K562 (cell line): Measurements from ENCODE around the gene FRMPD3. TPM values are rescaled to one million over a fixed set of nuclear protein-coding genes. Genes with fewer than 3 reads are reported as not detected.

ENCODE experiments used
- ATAC-seq: fragments of 200-7000 bp; cut with Tn5 transposase; 3 replicates; pipeline ENCODE4 v1.9.1; 2020; ENCODE audit warnings: moderate library complexity
- BruUV-seq: library from RNA; stranded (reverse); fragments of 400-500 nt; replicated peaks from 2 replicates; lab custom pipeline; 2021; lab: Mats Ljungman, UMichigan
- CTCF ChIA-PET: fragments of 300-600 bp; formaldehyde crosslinking; extraction: SDS; loops from one replicate; lab custom pipeline; 2021; ENCODE audit warnings: low intra/inter-chr PET ratio; lab: Yijun Ruan, JAX
- POLR2A ChIA-PET: fragments of 300-600, 350-650 bp; sonication (Branson Sonifier 250); formaldehyde crosslinking; extraction: SDS; loops from one replicate; lab custom pipeline; 2021; ENCODE audit warnings: antibody characterized with exemption, inconsistent platforms; lab: Yijun Ruan, JAX
- DNase-seq, 4 experiments: peaks; one replicate each; pipeline versions ENCODE4 v3.0.0 to v3.0.0-alpha.2; 2011 to 2018; ENCODE audit warnings: low spot score in 3 of 4, mixed read lengths in 3 of 4; ENCODE audit errors: extremely low read depth in 1 of 4
- FAIRE-seq: peaks from 2 replicates; lab custom pipeline; 2011; peaks lifted over from hg19 to GRCh38; lab: Jason Lieb, UNC
- H2AFZ ChIP-seq: 2 replicates; pipeline ENCODE4 v1.6.0; 2011; ENCODE audit warnings: low read depth, low read length, control low read depth, inconsistent platforms
- H3K27ac ChIP-seq: fragments of 200-600 bp; 3 replicates; pipeline ENCODE4 v1.8.0; 2011; ENCODE audit warnings: low read depth, mild to moderate bottlenecking, control low read depth, inconsistent platforms, low read length, moderate library complexity, mixed read lengths; ENCODE audit errors: extremely low read depth
- H3K27me3 ChIP-seq, 2 experiments: fragments of 300-600 bp in 1 of 2; 2 replicates in 1 of 2; 3 replicates in 1 of 2; pipeline versions ENCODE4 v1.6.0 to v1.8.0; 2011; ENCODE audit warnings: inconsistent platforms in 2 of 2, low read length in 2 of 2, mild to moderate bottlenecking in 1 of 2, mixed read lengths in 1 of 2, moderate library complexity in 1 of 2; ENCODE audit not compliant: control insufficient read depth in 2 of 2, insufficient read depth in 2 of 2
- H3K36me3 ChIP-seq: fragments of 300-600 bp; 3 replicates; pipeline ENCODE4 v1.8.0; 2011; ENCODE audit warnings: mild to moderate bottlenecking, low read length, inconsistent platforms; ENCODE audit not compliant: control insufficient read depth, insufficient read depth
- H3K4me1 ChIP-seq, 2 experiments: fragments of 200-600 bp in 1 of 2; replicated peaks in 1 of 2; 2 replicates in 1 of 2; 3 replicates in 1 of 2; pipeline versions ENCODE4 v1.5.1 to v1.8.0; 2011; ENCODE audit warnings: inconsistent platforms in 2 of 2, low read length in 2 of 2, mild to moderate bottlenecking in 1 of 2, mixed read lengths in 1 of 2, moderate library complexity in 1 of 2; ENCODE audit not compliant: control insufficient read depth in 2 of 2, insufficient read depth in 2 of 2
- H3K4me2 ChIP-seq: 2 replicates; pipeline ENCODE4 v1.6.1; 2011; ENCODE audit warnings: low read length, control low read depth, inconsistent platforms, mixed read lengths; ENCODE audit not compliant: insufficient read depth
- H3K4me3 ChIP-seq: fragments of 200-600 bp; sonication (generic), shearing (Covaris generic); 2 replicates; pipeline ENCODE4 v1.5.1; 2016; ENCODE audit warnings: control low read depth, inconsistent platforms
- H3K79me2 ChIP-seq: fragments of 200-600 bp; 3 replicates; pipeline ENCODE4 v1.8.0; 2011; ENCODE audit warnings: low read length, inconsistent platforms; ENCODE audit not compliant: control insufficient read depth, insufficient read depth
- H3K9ac ChIP-seq, 2 experiments: 2 replicates each; pipeline versions ENCODE4 v1.6.0 to v1.6.1; 2011; ENCODE audit warnings: low read depth in 2 of 2, low read length in 2 of 2, control low read depth in 1 of 2, inconsistent platforms in 1 of 2, mild to moderate bottlenecking in 1 of 2, mixed read lengths in 1 of 2; ENCODE audit not compliant: insufficient read depth in 1 of 2
- H3K9me1 ChIP-seq: one replicate; pipeline ENCODE4 v1.6.0; 2011; ENCODE audit warnings: inconsistent platforms, mild to moderate bottlenecking, low read length, moderate library complexity; ENCODE audit not compliant: control insufficient read depth, insufficient read depth
- H3K9me3 ChIP-seq: replicated peaks from 2 replicates; pipeline ENCODE4 v1.5.1; 2011; ENCODE audit warnings: low read depth, low read length, inconsistent platforms; ENCODE audit not compliant: control insufficient read depth, insufficient read depth
- H4K20me1 ChIP-seq: replicated peaks from 2 replicates; pipeline ENCODE4 v1.6.1; 2011; ENCODE audit warnings: low read length, inconsistent platforms, mixed read lengths; ENCODE audit not compliant: control insufficient read depth, insufficient read depth
- ESRRA ChIP-seq: fragments of 450-650 bp; IDR thresholded peaks from 2 replicates; pipeline ENCODE4 v1.6.1; 2014; ENCODE audit warnings: low read depth, mild to moderate bottlenecking, moderate library complexity, borderline replicate concordance
- HDAC6 ChIP-seq: IDR thresholded peaks from 2 replicates; pipeline ENCODE4 v1.6.1; 2012; ENCODE audit warnings: low read depth, mild to moderate bottlenecking, control low read depth, inconsistent platforms, low read length, moderate library complexity
- HLTF ChIP-seq: fragments of 450-650 bp; IDR thresholded peaks from 2 replicates; pipeline ENCODE4 v1.6.1; 2016
- RAD21 ChIP-seq, 2 experiments: fragments of 250-450 bp in 1 of 2; fragments of 450-650 bp in 1 of 2; sonication (Bioruptor Pico) in 1 of 2; formaldehyde crosslinking in 1 of 2; IDR thresholded peaks in 1 of 2; conservative IDR thresholded peaks in 1 of 2; 2 replicates each; pipeline versions ENCODE4 v1.4.0 to v1.8.0; 2020 to 2022; ENCODE audit warnings: mild to moderate bottlenecking in 2 of 2, moderate library complexity in 1 of 2
- RFX7 ChIP-seq: fragments of 250-450 bp; sonication (Bioruptor Pico); IDR thresholded peaks from 2 replicates; pipeline ENCODE4 v1.5.1; 2021; ENCODE audit warnings: mild to moderate bottlenecking
- SAFB2 ChIP-seq: fragments of 200-400 bp; formaldehyde crosslinking; IDR thresholded peaks from 2 replicates; pipeline ENCODE4 v1.6.1; 2018; ENCODE audit warnings: borderline replicate concordance, low read length, low read depth, moderate library complexity; ENCODE audit not compliant: severe bottlenecking
- SMC3 ChIP-seq: conservative IDR thresholded peaks from 2 replicates; pipeline ENCODE4 v1.6.1; 2011; ENCODE audit warnings: low read depth, low read length, improper control_type of control experiment; ENCODE audit not compliant: insufficient read depth
- ZC3H4 ChIP-seq: sonication (generic); formaldehyde crosslinking; IDR thresholded peaks from 2 replicates; pipeline ENCODE4 v1.9.0; 2021; ENCODE audit warnings: missing genetic modification reagents, borderline replicate concordance
- ZNF232 ChIP-seq: sonication (generic); formaldehyde crosslinking; IDR thresholded peaks from 2 replicates; pipeline ENCODE4 v1.8.0; 2022; ENCODE audit warnings: mild to moderate bottlenecking, missing genetic modification reagents
- ZNF696 ChIP-seq: fragments of 250-450 bp; sonication (Bioruptor Pico); conservative IDR thresholded peaks from 2 replicates; pipeline ENCODE4 v1.4.0; 2020; ENCODE audit warnings: mild to moderate bottlenecking, moderate library complexity
- ZNF785 ChIP-seq: fragments of 250-450 bp; sonication (Bioruptor Pico); IDR thresholded peaks from 2 replicates; pipeline ENCODE4 v1.4.0; 2020; ENCODE audit warnings: mild to moderate bottlenecking
- WGBS: fragments of 100-300 bp; shearing (Covaris generic); methylation state at CpG from one replicate; pipeline ENCODE4 v1.1.6; 2016; ENCODE audit warnings: low coverage, mixed read lengths; ENCODE audit not compliant: insufficient coverage; ENCODE audit errors: missing lambda C conversion rate; 5-methylcytosine and 5-hydroxymethylcytosine counted together
- in situ Hi-C: fragments of 300-500 bp; cut with MboI; formaldehyde crosslinking; loops from 4 replicates; pipeline ENCODE4 v1.15.0; 2018; ENCODE audit warnings: inconsistent platforms, mixed read lengths
- intact Hi-C: fragments of 100-400 bp; cut with micrococcal nuclease; formaldehyde crosslinking; loops from 2 replicates; pipeline ENCODE4 v1.14.2; 2022
- polyA plus RNA-seq, 8 experiments: library from polyadenylated mRNA; depleted of rRNA in 4 of 8; stranded (reverse) in 5 of 8; unstranded in 3 of 8; fragments of >200 nt; fragmentation: Nextera tagmentation in 2 of 8; fragmentation: Illumina TruSeq in 1 of 8; extraction: Ambion mirVana in 2 of 8; extraction: Trizol in 1 of 8; gene quantifications; 2 replicates each; pipeline versions ENCODE4 v1.2.1 to v1.2.3, GENCODE V29; 2011 to 2014; ENCODE audit warnings: inconsistent platforms in 1 of 8, missing spikeins in 1 of 8
- total RNA-seq, 7 experiments: library from RNA; depleted of rRNA in 6 of 7; stranded (reverse); fragments of >200 nt in 6 of 7; fragmentation: Illumina TruSeq in 2 of 7; extraction: Trizol in 2 of 7; gene quantifications; 2 replicates each; pipeline versions ENCODE4 v1.2.1 to v1.2.3, GENCODE V29; 2011 to 2021; ENCODE audit warnings: low replicate concordance in 1 of 7
- TF ChIP-seq, protein P1 (sequence below), 3 experiments: fragments of 200-800 bp in 1 of 3; fragments of 250-450 bp in 1 of 3; fragments of 450-650 bp in 1 of 3; sonication (Bioruptor Pico) in 1 of 3; sonication (Bioruptor generic) in 1 of 3; formaldehyde crosslinking in 1 of 3; IDR thresholded peaks; 2 replicates each; pipeline versions ENCODE4 v1.6.1 to v1.8.0; 2016 to 2022; ENCODE audit warnings: mild to moderate bottlenecking in 2 of 3, missing genetic modification characterization in 2 of 3, missing compliant biosample characterization in 1 of 3, moderate library complexity in 1 of 3
- TF ChIP-seq, protein P2 (sequence below): sonication (generic); formaldehyde crosslinking; IDR thresholded peaks from 2 replicates; pipeline ENCODE4 v1.8.0; 2023; ENCODE audit warnings: mild to moderate bottlenecking, missing genetic modification reagents
- TF ChIP-seq, protein P3 (sequence below), 2 experiments: fragments of 450-650 bp; IDR thresholded peaks; 2 replicates each; pipeline ENCODE4 v1.6.1; 2018; ENCODE audit warnings: mild to moderate bottlenecking in 2 of 2, low read depth in 1 of 2; ENCODE audit not compliant: partially characterized antibody in 2 of 2

The FRMPD3 gene
- total and polyA plus RNA-seq, 9 of the 15 experiments (the other 6 are each of a cell fraction or from before 2014, with no cell fraction given): not detected

DNA sequence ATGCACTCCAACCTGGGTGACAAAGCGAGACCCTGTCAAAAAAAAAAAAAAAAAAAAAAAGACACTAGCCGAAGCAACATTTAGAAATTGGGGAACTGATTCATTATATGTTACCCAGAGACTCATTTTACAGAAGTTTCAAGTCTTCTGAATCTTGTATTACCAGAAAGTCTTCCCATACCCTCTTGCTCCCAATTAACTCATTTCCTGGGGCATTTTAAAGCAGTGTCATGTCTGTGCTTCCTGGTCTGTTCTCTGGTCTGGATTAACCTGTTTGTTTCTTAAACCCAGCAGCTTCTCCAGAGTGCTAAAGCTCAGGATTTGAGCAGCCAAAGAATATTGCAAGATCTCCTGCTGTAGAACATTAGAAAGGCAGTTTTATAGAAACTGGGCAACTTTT, 43.7 kb downstream of the FRMPD3 start:
- no peak overlapping the region for H3K9ac ChIP-seq
- 0% methylated on average over 1 of the region's 2 CpGs for whole genome bisulfite sequencing
- no peak overlapping the region for H3K4me3 ChIP-seq
- DNase-seq (no peak), FAIRE-seq (no peak), ATAC-seq (no peak)
- H3K4me2 ChIP-seq: no peak overlapping the region
- H3K4me1 ChIP-seq: no peaks in the 10 kb centered on the region
- H3K27ac ChIP-seq: no peak overlapping the region
- in situ Hi-C loops (no loop called here), intact Hi-C loops (no loop called here)
- H3K36me3 ChIP-seq: no peaks in the 10 kb centered on the region
- CTCF ChIA-PET: no interaction called here
- POLR2A ChIA-PET: no interaction called here
- H2AFZ ChIP-seq: no peak overlapping the region
- H3K9me1 ChIP-seq: no peaks in the 10 kb centered on the region
- BruUV-seq: no TSS peak
- H4K20me1 ChIP-seq: no peaks in the 10 kb centered on the region
- H3K27me3 ChIP-seq: no peaks in the 10 kb centered on the region
- H3K9me3 ChIP-seq: no peaks in the 10 kb centered on the region
- no peaks in the 10 kb centered on the region for H3K79me2 ChIP-seq
- TF ChIP-seq ZNF785 (CRISPR knock-in tag) (no peak), HDAC6 (no peak), SAFB2 (no peak), RAD21 (CRISPR knock-in tag; conservative IDR thresholded peaks at IDR 0.05 in 1 of 2, IDR thresholded peaks at IDR 0.05 in 1 of 2) (no peak), ZC3H4 (no peak), ZNF696 (CRISPR knock-in tag) (no peak), ESRRA (no peak), RFX7 (CRISPR knock-in tag) (no peak), SMC3 (no peak), ZNF232 (CRISPR knock-in tag) (no peak), HLTF (no peak)
- TF ChIP-seq, protein P1, sequence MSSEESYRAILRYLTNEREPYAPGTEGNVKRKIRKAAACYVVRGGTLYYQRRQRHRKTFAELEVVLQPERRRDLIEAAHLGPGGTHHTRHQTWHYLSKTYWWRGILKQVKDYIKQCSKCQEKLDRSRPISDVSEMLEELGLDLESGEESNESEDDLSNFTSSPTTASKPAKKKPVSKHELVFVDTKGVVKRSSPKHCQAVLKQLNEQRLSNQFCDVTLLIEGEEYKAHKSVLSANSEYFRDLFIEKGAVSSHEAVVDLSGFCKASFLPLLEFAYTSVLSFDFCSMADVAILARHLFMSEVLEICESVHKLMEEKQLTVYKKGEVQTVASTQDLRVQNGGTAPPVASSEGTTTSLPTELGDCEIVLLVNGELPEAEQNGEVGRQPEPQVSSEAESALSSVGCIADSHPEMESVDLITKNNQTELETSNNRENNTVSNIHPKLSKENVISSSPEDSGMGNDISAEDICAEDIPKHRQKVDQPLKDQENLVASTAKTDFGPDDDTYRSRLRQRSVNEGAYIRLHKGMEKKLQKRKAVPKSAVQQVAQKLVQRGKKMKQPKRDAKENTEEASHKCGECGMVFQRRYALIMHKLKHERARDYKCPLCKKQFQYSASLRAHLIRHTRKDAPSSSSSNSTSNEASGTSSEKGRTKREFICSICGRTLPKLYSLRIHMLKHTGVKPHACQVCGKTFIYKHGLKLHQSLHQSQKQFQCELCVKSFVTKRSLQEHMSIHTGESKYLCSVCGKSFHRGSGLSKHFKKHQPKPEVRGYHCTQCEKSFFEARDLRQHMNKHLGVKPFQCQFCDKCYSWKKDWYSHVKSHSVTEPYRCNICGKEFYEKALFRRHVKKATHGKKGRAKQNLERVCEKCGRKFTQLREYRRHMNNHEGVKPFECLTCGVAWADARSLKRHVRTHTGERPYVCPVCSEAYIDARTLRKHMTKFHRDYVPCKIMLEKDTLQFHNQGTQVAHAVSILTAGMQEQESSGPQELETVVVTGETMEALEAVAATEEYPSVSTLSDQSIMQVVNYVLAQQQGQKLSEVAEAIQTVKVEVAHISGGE (CRISPR knock-in tag; IDR thresholded peaks at IDR 0.05): no peak
- TF ChIP-seq, protein P2, sequence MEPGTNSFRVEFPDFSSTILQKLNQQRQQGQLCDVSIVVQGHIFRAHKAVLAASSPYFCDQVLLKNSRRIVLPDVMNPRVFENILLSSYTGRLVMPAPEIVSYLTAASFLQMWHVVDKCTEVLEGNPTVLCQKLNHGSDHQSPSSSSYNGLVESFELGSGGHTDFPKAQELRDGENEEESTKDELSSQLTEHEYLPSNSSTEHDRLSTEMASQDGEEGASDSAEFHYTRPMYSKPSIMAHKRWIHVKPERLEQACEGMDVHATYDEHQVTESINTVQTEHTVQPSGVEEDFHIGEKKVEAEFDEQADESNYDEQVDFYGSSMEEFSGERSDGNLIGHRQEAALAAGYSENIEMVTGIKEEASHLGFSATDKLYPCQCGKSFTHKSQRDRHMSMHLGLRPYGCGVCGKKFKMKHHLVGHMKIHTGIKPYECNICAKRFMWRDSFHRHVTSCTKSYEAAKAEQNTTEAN (CRISPR knock-in tag): no peak
- TF ChIP-seq, protein P3, sequence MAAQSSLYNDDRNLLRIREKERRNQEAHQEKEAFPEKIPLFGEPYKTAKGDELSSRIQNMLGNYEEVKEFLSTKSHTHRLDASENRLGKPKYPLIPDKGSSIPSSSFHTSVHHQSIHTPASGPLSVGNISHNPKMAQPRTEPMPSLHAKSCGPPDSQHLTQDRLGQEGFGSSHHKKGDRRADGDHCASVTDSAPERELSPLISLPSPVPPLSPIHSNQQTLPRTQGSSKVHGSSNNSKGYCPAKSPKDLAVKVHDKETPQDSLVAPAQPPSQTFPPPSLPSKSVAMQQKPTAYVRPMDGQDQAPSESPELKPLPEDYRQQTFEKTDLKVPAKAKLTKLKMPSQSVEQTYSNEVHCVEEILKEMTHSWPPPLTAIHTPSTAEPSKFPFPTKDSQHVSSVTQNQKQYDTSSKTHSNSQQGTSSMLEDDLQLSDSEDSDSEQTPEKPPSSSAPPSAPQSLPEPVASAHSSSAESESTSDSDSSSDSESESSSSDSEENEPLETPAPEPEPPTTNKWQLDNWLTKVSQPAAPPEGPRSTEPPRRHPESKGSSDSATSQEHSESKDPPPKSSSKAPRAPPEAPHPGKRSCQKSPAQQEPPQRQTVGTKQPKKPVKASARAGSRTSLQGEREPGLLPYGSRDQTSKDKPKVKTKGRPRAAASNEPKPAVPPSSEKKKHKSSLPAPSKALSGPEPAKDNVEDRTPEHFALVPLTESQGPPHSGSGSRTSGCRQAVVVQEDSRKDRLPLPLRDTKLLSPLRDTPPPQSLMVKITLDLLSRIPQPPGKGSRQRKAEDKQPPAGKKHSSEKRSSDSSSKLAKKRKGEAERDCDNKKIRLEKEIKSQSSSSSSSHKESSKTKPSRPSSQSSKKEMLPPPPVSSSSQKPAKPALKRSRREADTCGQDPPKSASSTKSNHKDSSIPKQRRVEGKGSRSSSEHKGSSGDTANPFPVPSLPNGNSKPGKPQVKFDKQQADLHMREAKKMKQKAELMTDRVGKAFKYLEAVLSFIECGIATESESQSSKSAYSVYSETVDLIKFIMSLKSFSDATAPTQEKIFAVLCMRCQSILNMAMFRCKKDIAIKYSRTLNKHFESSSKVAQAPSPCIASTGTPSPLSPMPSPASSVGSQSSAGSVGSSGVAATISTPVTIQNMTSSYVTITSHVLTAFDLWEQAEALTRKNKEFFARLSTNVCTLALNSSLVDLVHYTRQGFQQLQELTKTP (IDR thresholded peaks at IDR 0.05; ENCODE audit: low read depth in 1 of 2, partially characterized antibody in 2 of 2): no peak
